NCI-H146 treated with DMSO at 0.1 percent for 48 hours (cell line): ENCODE data around the gene ZNF416.

ENCODE experiments used
- DNase-seq: peaks from one replicate; lab custom pipeline; 2025; ENCODE audit not compliant: unreplicated experiment; lab: John Stamatoyannopoulos, UW

The ZNF416 gene

DNA sequence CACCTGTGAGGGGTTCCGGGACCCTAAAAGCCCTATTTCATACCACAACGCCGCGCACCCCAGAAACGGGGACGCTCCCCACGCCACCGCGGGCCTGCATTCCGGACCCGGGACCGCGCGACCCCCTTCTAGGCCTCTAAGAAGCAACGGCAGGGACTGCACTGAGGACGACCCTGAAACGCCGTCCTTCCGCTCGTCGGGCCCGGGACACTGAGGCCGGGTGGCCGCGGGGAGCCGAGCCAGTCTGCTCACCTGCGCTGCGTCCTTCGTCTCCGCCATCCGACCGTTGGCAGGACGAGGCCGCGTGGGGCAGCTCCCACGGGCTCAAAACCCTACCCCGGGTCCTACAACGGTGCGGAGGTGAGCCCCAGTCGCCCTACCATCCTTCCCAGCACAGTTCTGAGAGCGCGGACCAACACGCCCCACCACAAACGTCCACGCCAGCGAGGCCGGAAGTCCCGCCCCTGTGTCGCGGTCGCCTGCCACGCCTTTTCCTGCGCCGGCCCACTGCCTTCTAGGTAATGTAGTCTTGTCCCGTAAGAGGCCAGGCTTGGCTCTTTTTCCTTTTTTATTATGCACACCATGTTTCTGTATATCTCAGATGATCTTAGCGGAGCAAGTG lies 19.2 kb downstream of the ZNF416 start, which contains the start of gene ZNF550:
Gene ZNF550, minus strand, starts transcription at position 460 of the 622 bp plus-strand sequence. Its CDS starts 181 bp downstream, at position 279.
- peak; percentile 67 for DNase-seq

DNA sequence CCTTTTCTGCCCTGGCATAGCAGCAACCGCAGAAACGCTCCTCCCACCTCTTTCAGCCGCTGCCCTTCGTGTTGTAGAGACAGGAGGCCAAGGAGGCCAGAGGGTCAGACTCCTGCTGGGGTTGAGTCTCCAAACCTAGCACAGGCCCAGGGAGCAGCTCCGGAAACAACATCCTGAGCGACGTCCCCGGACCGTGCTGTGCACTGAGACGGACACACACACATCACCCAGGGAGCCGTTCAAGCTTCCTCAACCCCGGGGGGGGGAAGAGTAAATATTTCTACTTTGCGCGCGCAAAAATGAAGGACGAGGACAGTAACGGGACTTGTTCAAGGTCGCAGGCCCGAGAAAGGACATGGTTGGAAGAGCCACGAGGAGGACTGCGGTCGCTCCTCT lies 19.7 kb downstream of the ZNF416 start:
- DNase-seq: no peak

DNA sequence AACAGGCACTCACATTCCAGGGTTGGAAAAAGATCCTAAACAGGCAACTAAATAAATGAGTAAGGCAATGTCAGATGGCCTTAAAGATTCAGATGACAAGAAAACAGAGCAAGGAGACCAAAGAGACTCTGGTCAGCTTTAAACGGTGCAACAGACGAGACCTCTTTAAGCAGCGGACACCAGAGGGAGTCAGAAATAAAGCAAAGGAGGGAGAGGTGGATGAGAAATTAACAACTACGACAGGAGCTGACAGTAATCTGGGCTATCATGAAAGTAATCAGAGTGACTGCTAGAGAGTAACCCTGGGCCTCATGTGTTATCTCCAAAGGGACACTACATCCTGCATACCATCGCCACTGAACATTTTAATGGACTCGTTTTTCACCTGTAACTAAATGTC lies 20.2 kb downstream of the ZNF416 start:
- DNase-seq: no peak

DNA sequence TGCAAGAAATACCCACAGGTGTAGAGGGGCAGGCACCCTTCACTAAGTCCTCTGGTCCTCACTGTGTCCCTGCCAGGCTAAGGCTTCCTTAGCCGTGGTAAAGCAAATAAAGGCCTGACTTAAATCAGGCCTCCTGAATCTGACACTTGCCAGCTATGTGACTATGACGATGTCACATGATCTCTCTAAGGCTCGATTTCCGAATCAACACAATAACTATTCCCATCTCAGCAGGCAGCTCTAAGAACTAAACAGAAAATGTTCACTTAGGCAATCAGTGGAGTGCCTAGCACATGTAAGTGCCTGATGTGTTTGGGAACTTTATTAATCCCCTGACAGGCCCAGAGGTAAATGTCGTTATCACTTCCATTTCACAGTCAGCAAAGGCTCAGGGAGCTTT lies 21.1 kb downstream of the ZNF416 start:
- DNase-seq: no peak

DNA sequence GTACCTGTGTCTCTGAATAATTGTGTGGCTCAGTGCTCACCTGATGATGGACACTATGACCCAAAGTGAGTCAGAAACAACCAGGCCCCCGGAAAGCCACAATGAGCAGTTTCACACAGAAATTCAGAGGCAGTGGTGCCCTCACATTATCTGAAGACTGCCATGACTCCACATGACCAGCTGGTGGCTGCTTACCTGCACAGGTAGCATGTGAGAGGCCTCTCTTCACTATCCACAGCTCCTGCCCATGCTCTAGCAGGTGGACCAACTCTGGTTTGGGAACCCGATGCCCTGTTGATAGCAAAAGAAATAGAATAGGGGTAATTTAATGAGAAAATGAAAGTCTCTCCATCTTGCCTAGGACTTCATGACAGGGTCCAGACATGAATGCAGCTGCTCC lies 26.3 kb downstream of the ZNF416 start:
- no peak for DNase-seq

DNA sequence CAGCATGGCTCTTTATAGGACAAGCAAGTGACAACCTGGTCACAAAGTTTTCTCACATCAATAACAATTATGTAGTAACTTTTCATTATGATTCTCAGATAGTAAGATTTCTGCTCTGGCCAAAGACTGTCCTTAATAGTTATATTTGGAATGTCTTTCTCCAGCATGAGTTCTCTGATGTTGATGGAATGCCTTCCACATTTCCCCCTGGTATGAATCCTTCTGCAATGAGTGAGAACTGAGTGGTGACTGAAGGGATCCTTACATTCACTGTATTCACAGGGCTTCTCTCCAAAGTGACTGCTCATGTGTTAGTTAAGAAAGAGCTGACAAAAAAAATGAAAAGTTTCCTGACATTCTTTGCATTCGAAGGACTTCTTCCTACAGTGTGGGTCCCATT lies 32.2 kb downstream of the ZNF416 start:
- no peak for DNase-seq

DNA sequence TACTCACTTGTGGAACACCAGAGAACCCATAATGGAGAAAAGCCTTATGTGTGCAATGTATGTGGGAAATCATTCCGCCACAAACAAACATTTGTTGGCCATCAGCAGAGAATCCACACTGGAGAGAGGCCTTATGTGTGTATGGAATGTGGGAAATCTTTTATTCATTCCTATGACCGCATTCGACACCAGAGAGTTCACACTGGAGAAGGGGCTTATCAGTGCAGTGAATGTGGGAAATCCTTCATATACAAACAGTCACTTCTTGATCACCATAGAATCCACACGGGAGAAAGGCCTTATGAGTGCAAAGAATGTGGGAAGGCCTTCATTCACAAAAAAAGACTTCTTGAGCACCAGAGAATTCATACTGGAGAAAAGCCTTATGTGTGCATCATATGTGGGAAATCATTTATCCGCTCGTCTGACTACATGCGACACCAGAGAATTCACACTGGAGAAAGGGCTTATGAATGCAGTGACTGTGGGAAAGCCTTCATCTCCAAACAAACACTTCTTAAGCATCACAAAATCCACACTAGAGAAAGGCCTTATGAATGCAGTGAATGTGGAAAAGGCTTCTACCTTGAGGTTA lies 40.7 kb downstream of the ZNF416 start:
- no peak for DNase-seq

DNA sequence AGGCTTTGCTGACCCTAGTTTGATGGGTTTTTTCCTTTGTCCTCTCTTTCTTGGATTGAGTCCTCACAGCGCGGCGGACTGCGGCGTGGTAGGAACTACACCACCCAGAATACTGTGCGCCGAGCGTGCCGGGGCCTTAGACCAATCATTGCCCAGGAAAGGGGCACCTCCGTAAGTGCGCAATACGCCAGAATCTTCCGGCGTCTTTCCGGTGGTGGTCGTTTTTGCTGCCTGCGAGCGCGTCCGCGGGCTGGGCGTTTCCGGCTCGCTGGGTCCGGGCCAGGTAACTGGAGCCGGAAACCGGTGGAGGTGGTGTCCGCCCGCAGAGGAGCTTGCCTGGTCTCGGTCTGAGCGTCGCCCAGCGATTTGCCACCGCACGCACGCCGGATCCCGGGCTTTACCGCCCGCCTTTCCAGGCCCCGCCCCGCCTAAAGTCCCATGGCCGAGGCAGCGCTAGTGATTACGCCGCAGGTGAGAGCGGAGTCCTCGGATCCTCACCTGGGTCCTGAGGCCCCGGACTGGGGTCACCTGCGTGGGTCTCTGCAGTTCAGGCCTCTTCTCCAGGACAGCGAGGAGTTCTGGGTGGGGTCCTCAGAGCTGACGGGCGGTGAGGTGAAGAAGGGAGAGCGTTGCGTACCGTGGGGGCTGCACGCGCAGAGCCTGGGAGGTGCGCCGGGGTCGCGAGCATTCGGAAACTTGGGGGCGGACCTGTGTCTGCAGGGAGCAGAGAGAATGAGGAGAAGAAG lies 51.4 kb downstream of the ZNF416 start, which contains the start of gene ZNF549:
Gene ZNF549, plus strand, starts transcription at position 221 of the 746 bp plus-strand sequence. Its CDS starts 218 bp downstream, at position 439.
- DNase-seq: peak; percentile 84
